ENCODE results near the gene KLHL41.

The KLHL41 gene

DNA sequence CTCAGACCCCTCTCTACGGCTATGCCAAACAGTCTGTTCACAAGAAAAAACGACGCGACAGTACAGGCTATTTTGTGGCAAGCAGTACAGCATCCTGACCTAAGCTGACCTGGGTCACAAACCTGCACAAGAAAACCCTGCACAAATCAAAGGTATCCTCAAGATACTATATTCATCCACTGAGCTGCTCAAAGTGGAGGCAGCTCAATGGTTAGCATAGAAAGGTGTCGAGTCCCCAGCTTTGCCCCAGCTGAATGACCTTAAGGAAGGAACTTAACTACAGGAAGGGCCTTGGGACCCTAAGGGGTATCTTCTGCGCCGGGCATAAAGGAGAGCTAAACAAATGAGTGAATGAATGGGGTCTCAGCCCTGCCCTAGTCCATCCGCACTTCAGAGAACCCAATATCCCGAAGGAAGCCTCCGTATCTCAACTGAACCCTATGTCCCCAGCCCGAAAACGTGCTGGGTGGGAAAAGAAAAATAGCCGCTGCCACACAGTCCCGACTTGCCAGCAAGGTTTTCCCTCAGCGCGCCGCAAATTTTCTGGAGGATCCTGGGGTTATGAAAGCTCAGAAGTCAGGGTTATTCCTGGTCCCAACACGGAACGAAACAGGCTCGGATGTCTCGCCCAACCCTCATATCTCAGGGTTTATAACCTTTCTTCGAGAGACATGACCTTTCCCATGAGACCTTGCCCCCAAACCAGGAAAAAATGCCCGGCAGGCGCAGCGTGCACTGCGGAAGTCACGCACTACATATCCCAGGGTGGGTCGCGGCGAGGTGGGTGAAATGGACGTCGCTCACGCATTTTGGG lies 63.9 kb downstream of the KLHL41 start, which contains the start of gene FASTKD1 (continued):
- TF ChIP-seq ZNF112 (tag by site-specific recombination; IDR thresholded peaks at IDR 0.05) (no peak), ZNF776 (tag by site-specific recombination; IDR thresholded peaks at IDR 0.05; ENCODE audit: borderline replicate concordance) (no peak), TRIM28 (IDR thresholded peaks at IDR 0.05; ENCODE audit: borderline replicate concordance, low read length) (peak; percentile 87; the same call in 1 of the 2 replicates), IKZF3 (tag by site-specific recombination; IDR thresholded peaks at IDR 0.05) (peak; percentile 96), ZBTB8A (tag by site-specific recombination; IDR thresholded peaks at IDR 0.05) (0 out of 2 replicates have a peak, but pooled peaks have one; percentile 50), YY1 (tag by site-specific recombination; IDR thresholded peaks at IDR 0.05) (peak; percentile 85), BCL11A (tag by site-specific recombination; IDR thresholded peaks at IDR 0.05; ENCODE audit: low read depth) (peak; percentile 51; the same call in 1 of the 2 replicates), TCF7L2 (IDR thresholded peaks at IDR 0.05; ENCODE audit: borderline replicate concordance, low read depth, low read length) (no peak), FEZF1 (tag by site-specific recombination; IDR thresholded peaks at IDR 0.05) (no peak), ZFP3 (tag by site-specific recombination; IDR thresholded peaks at IDR 0.05; ENCODE audit: low read depth) (no peak), BCL11B (tag by site-specific recombination; IDR thresholded peaks at IDR 0.05; ENCODE audit: low read depth) (peak; percentile 59; the same call in 1 of the 2 replicates), ZNF561 (tag by site-specific recombination; IDR thresholded peaks at IDR 0.05; ENCODE audit: borderline replicate concordance) (peak; percentile 15; the same call in 1 of the 2 replicates), ZNF335 (tag by site-specific recombination; conservative IDR thresholded peaks at IDR 0.05) (peak; percentile 93), ZNF701 (tag by site-specific recombination; IDR thresholded peaks at IDR 0.05) (no peak), ZSCAN30 (tag by site-specific recombination; IDR thresholded peaks at IDR 0.05) (peak; percentile 56; the same call in 1 of the 2 replicates)
- TF ChIP-seq, protein P1, sequence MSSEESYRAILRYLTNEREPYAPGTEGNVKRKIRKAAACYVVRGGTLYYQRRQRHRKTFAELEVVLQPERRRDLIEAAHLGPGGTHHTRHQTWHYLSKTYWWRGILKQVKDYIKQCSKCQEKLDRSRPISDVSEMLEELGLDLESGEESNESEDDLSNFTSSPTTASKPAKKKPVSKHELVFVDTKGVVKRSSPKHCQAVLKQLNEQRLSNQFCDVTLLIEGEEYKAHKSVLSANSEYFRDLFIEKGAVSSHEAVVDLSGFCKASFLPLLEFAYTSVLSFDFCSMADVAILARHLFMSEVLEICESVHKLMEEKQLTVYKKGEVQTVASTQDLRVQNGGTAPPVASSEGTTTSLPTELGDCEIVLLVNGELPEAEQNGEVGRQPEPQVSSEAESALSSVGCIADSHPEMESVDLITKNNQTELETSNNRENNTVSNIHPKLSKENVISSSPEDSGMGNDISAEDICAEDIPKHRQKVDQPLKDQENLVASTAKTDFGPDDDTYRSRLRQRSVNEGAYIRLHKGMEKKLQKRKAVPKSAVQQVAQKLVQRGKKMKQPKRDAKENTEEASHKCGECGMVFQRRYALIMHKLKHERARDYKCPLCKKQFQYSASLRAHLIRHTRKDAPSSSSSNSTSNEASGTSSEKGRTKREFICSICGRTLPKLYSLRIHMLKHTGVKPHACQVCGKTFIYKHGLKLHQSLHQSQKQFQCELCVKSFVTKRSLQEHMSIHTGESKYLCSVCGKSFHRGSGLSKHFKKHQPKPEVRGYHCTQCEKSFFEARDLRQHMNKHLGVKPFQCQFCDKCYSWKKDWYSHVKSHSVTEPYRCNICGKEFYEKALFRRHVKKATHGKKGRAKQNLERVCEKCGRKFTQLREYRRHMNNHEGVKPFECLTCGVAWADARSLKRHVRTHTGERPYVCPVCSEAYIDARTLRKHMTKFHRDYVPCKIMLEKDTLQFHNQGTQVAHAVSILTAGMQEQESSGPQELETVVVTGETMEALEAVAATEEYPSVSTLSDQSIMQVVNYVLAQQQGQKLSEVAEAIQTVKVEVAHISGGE (tag by site-specific recombination; conservative IDR thresholded peaks at IDR 0.05; ENCODE audit: low read depth), result peak; percentile 34; the same call in 1 of the 2 replicates
- TF ChIP-seq, protein P2, sequence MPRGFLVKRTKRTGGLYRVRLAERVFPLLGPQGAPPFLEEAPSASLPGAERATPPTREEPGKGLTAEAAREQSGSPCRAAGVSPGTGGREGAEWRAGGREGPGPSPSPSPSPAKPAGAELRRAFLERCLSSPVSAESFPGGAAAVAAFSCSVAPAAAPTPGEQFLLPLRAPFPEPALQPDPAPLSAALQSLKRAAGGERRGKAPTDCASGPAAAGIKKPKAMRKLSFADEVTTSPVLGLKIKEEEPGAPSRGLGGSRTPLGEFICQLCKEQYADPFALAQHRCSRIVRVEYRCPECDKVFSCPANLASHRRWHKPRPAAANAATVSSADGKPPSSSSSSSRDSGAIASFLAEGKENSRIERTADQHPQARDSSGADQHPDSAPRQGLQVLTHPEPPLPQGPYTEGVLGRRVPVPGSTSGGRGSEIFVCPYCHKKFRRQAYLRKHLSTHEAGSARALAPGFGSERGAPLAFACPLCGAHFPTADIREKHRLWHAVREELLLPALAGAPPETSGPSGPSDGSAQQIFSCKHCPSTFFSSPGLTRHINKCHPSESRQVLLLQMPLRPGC (tag by site-specific recombination; IDR thresholded peaks at IDR 0.05), result no peak
- TF ChIP-seq, protein P3, sequence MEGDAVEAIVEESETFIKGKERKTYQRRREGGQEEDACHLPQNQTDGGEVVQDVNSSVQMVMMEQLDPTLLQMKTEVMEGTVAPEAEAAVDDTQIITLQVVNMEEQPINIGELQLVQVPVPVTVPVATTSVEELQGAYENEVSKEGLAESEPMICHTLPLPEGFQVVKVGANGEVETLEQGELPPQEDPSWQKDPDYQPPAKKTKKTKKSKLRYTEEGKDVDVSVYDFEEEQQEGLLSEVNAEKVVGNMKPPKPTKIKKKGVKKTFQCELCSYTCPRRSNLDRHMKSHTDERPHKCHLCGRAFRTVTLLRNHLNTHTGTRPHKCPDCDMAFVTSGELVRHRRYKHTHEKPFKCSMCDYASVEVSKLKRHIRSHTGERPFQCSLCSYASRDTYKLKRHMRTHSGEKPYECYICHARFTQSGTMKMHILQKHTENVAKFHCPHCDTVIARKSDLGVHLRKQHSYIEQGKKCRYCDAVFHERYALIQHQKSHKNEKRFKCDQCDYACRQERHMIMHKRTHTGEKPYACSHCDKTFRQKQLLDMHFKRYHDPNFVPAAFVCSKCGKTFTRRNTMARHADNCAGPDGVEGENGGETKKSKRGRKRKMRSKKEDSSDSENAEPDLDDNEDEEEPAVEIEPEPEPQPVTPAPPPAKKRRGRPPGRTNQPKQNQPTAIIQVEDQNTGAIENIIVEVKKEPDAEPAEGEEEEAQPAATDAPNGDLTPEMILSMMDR (tag by site-specific recombination; IDR thresholded peaks at IDR 0.05), result no peak
- TF ChIP-seq, protein P4, sequence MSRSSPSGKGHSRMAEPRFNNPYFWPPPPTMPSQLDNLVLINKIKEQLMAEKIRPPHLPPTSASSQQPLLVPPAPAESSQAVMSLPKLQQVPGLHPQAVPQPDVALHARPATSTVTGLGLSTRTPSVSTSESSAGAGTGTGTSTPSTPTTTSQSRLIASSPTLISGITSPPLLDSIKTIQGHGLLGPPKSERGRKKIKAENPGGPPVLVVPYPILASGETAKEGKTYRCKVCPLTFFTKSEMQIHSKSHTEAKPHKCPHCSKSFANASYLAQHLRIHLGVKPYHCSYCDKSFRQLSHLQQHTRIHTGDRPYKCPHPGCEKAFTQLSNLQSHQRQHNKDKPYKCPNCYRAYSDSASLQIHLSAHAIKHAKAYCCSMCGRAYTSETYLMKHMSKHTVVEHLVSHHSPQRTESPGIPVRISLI (tag by site-specific recombination; IDR thresholded peaks at IDR 0.05), result peak; percentile 80
- TF ChIP-seq, protein P5, sequence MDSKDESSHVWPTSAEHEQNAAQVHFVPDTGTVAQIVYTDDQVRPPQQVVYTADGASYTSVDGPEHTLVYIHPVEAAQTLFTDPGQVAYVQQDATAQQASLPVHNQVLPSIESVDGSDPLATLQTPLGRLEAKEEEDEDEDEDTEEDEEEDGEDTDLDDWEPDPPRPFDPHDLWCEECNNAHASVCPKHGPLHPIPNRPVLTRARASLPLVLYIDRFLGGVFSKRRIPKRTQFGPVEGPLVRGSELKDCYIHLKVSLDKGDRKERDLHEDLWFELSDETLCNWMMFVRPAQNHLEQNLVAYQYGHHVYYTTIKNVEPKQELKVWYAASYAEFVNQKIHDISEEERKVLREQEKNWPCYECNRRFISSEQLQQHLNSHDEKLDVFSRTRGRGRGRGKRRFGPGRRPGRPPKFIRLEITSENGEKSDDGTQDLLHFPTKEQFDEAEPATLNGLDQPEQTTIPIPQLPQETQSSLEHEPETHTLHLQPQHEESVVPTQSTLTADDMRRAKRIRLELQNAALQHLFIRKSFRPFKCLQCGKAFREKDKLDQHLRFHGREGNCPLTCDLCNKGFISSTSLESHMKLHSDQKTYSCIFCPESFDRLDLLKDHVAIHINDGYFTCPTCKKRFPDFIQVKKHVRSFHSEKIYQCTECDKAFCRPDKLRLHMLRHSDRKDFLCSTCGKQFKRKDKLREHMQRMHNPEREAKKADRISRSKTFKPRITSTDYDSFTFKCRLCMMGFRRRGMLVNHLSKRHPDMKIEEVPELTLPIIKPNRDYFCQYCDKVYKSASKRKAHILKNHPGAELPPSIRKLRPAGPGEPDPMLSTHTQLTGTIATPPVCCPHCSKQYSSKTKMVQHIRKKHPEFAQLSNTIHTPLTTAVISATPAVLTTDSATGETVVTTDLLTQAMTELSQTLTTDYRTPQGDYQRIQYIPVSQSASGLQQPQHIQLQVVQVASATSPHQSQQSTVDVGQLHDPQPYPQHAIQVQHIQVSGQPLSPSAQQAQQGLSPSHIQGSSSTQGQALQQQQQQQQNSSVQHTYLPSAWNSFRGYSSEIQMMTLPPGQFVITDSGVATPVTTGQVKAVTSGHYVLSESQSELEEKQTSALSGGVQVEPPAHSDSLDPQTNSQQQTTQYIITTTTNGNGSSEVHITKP (tag by site-specific recombination; IDR thresholded peaks at IDR 0.05), result peak; percentile 52
- TF ChIP-seq, protein P6, sequence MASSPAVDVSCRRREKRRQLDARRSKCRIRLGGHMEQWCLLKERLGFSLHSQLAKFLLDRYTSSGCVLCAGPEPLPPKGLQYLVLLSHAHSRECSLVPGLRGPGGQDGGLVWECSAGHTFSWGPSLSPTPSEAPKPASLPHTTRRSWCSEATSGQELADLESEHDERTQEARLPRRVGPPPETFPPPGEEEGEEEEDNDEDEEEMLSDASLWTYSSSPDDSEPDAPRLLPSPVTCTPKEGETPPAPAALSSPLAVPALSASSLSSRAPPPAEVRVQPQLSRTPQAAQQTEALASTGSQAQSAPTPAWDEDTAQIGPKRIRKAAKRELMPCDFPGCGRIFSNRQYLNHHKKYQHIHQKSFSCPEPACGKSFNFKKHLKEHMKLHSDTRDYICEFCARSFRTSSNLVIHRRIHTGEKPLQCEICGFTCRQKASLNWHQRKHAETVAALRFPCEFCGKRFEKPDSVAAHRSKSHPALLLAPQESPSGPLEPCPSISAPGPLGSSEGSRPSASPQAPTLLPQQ (tag by site-specific recombination; IDR thresholded peaks at IDR 0.05), result peak; percentile 43; the same call in 1 of the 2 replicates
